NCI-H2227 (cell line): ENCODE results near the gene ETFBKMT.

ENCODE experiments used
- DNase-seq: peaks from one replicate; lab custom pipeline; 2025; ENCODE audit not compliant: unreplicated experiment; lab: John Stamatoyannopoulos, UW

Gene ETFBKMT, protein sequence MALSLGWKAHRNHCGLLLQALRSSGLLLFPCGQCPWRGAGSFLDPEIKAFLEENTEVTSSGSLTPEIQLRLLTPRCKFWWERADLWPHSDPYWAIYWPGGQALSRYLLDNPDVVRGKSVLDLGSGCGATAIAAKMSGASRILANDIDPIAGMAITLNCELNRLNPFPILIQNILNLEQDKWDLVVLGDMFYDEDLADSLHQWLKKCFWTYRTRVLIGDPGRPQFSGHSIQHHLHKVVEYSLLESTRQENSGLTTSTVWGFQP

DNA sequence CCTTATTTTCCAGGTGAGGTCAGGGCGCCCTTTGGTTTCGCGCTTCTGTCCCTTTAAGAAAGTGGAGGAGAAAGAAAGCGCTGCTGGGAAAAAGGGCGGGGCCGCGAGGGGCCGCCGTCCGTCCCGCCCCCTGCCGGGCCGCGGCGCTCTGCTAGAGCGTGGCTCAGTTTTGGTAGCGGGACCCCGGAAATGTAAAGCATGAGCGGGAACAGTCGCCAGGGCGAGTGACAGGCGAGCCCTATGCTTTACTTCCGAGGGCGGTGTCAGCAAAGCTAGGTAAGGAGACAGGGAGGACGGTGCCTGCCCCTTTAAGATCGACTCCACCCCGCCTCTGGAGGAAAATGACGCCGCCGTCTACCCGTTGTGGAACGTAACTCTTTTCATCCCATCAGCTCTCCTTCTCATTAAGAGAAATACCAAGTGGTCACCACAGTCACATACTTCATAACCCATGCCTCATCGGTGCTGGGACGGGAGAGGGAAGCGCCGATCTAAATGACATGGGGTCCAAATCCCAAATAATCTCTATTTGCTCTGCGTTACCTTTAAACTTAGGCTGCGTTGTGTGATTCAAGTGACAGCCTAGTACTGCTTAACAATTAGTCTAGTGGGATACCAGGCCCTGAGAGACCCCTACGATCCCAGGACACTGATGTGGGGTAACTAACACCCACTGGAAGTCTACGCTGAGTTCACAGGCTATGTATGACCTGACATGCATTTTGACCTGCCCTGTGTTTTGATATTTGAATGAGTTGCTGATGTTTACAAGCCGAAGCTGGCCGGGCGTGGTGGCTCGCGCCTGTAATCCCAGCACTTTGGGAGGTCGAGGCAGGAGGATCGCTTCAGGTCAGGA lies at the start of gene ETFBKMT:
Gene ETFBKMT, plus strand, starts transcription at position 602 of the 856 bp plus-strand sequence. CDS start 2,266 bp downstream, outside the sequence.
- DNase-seq, result peak; percentile 82

DNA sequence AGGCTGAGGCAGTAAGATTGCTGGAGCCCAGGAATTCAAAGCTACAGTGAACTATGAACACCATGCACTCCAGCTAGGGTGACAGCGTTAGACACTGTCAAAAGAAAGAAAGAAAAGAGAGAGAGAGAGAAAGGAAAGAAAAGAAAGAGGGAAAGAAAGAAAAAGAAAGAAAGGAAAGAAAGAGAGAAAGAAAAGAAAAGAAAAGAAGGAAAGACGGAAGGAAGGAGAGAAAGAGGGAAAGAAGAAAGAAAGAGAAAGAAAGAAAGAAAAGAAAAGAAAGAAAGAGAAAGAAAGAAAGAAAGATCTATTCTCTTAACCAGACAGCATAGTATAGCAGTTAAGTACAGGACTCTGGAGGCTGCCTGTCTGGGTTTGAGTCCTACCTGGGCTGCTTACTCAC lies 46.7 kb upstream of the ETFBKMT start:
- DNase-seq, result no peak

DNA sequence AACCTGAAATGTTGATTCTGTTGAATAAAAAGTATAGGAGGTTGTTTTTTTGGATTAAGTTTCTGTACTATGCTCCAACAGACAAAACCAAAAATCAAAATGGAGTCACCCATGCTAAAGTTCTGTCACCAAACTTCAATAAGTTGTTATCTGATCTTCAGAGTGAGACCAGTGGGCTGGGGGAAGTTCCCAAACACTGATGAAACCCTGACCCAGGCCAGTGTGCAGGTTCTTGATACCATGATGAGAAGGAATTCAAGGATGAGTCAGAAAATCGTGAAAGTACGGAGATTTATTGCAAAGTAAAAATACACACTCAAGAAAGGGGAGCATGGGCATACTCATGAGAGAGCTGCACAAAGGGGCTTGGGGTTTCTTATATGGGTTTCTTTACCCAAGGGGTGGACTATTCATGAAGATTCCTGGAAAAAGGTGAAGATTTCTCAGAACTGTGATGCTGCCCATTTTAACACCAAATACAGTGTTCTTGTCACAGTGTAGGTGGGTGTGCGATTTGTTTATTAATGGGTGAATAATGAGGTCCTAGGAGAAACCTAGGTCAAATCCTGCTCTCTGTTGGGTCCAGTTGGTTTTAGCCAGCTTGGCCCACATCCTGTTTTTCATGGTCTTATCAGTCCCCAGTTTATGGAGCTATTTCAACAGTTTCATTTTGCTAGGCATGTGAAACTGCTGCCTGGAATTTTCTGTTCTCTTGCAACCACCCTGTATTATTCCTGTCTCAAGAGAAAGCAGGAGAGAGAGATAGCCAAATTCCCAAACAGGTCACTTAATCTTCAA lies 41.1 kb upstream of the ETFBKMT start:
- no peak for DNase-seq

DNA sequence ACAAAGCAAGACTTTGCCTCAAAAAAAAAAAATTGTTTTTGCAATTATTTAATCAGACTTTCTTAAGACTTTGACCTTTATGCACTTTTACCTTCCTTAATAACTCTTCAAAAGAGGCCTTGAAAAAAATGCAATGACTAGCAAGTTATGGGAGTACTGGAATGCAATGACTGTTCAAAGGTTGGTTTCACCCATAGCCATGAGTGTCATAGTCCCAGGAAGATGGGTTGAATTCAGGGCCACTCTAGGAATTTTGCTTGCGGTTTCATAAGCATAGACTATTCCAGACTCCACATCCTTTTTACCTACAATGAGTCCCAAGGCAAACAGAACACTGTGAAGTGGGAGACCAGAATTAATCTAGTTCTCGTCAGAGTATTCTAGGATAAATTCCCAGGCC lies 39.2 kb upstream of the ETFBKMT start:
- no peak for DNase-seq

DNA sequence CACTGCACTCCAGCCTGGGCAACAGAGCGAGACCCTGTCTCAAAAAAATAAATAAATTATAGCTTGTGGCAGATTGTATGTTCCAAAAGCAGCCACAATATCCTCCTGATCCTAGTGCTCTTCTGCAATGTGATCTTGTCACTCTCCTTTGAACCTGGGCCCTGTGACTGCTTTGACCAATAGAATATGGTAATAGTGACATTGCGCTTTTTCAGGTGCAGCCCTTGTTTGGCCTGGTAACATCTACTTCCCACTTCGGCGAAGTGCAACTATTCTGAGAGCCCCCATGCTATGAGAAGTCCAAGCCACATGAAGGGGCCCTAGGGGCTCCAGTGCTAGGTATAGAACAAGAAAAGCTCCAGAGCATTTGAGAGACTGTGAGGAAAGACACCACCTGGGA lies 37.5 kb upstream of the ETFBKMT start:
- DNase-seq, result no peak

DNA sequence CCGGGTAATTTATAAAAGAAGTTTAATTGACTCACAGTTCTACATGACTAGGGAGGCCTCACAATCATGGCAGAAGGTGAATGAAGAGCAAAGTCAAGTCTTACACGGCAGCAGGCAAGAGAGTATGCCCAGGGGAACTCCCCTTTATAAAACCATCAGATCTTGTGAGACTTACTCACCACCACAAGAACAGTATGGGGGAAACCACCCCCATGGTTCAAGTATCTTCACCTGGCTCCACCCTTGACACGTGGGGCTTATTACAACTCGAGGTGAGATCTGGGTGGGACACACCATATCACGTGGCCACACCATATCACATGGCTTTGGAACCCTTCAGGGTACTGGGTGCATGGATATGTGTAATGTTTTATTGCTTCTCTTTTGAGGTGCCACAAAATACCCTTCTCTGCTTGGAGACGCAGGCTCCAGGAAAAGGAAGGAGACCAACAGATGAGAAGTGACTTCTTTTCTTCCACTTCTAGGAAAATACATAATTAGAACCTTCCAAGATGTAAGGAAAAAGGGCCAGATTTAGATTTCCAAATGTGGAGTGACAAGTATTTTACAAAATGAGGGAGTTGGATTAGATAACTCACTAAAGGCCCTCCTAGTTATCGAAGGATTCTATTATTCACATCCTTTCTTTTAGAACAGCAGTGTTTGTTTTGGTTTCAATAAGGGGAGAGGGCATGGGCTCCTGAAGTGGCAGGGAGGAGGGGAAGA lies 33.1 kb upstream of the ETFBKMT start:
- DNase-seq, result no peak

DNA sequence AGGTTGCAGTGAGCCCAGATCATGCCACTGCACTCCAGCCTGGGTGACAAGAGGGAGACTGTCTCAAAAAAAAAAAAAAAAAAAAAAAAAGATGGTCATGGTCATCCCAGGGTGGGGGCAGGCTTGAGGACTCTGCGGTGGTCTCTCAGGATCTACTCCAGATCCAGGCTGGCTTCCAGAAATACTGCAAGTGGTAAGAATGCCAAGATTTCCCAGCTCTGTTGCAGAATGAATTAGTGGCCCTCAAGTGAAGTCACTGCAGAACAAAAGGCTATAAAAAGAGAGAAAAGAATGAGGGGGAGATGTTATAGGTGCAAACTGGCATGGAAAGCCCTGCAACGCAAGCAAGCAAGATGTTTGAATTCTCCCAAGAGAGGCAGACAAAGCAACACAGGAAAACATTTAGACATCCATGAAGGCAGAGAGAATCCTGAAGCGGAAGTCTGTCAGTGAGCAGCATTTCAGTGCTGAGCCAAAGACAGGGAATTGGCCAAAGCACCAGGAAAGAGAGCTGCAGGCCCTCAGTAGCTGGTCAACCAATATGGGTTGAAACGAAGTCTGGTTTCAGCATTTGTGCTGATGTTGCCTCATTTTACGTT lies 31.9 kb upstream of the ETFBKMT start:
- no peak for DNase-seq

DNA sequence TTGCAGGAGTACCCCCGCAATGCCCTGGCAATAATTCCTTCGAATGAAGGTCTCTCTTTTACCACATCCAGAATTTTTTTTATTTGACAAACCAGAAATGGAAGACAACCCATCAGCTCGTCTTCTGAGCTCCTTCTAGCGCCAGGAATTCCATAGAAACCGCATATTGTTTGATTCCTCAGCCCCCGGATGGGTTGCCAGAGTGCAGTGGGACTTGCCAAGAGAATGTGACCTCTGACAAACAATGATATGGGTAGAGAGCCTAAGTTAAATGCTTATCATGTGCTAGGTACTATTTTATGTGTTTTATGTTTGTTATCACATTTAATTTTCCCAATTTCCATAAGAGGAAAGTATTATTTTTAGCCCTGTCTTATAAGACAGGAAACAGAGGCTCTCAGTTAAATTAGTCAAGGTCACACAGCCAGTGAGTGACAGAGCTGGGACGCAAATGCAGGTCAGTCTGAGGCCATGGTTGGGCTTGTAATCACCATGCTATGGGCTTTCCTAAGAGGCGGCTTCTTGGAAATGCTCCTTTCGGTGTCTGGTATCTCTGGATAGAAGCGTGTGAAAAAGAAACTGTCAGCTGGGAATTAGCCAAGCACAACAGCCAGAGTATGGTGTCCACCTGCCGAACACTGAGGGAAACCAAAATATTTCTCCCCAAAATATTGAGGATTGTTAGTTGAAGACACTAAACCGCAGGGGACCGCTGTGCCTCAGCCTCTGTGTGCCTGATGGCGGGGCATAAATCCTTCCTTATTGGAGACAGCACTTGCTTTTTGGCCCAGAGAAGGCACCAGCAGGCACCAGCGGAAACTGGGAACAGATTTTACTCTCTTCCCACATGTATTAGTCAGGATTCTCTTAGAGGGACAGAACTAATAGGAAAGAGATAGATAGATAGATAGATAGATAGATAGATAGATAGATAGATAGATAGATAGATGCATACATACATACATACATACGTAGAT lies 29.4 kb upstream of the ETFBKMT start:
- DNase-seq, result no peak

DNA sequence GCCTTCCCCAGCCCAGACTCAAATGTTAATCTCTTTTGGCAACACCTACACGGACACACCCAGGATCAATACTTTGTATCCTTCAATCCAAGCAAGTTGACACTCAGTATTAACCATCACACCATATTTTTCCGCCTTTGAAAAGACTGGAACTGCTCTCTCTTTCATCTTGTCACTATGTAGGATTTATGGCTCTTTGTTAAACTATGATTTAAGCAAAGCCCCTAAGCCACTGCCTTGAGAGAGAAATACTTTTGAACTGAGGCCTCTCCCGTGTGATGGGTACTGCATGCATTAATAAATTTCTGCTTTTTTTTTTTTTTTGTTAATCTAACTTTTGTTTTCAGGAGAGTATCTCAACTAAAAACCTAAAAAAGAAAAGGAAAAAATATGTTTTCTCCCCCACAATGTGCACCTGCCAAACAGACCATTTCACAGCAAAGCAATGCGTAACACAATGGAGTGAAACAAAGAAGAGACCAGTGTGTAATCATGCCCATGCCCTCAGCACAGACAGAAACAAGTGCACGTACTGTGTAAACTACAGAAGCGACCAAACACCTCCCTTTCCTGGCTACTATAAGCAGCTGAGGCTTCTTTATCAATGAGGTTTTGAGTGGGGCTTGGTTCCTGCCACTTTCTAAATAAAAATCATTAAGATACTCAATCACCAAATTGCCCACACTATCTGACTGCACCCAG lies 28.3 kb upstream of the ETFBKMT start:
- DNase-seq, result no peak

DNA sequence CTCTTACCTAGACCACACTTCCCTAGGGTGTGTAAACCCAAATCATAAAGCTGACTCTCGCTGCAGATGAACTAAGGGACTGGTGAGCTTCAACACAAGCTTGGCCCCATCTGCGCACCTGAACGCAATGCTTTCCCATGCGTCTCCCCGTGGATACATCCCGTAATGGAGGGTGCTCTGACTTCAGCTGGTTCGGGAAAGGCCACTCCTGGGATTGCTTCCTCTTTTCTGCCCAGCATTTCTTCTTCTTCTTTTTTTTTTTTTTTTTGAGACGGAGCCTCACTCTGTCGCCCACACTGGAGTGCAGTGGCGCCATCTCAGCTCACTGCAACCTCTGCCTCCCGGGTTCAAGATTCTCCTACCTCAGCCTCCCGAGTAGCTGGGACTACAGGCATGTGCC lies 27.7 kb upstream of the ETFBKMT start:
- DNase-seq, result no peak

DNA sequence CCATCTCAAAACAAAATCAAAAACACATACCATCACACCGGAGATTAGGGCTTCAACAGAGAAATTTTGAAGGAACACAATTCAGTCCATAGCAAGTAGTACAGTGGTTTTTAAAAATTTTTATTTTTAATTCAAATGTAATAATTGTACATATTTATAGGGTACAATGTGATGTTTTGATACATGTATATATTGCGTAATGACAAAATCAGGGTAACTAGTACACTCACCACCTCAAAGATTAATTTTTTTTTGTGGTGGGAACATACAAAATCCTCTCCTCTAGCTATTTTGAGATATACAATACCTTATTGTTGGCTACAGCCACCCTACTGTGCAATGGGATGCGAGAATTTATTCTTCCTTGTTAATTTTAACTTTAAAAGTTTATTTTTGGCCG lies 26.0 kb upstream of the ETFBKMT start:
- no peak for DNase-seq

DNA sequence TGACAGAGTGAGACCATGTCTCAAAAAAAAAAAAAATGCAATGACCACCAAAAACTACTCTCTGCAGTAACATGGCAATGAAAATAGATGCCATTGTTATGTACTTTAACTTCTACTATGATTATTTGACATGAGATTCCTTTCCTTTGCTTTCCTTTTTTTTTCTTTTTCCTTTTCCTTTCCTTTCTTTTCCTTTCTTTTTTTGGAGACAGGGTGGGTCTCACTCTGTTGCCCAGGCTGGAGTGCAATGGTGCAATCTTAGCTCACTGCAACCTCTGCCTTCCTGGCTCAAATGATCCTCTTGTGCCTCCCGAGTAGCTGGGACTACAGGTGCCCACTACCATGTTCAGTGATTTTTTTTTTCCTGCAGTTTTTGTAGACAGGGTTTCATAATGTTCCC lies 24.9 kb upstream of the ETFBKMT start:
- DNase-seq, result no peak

DNA sequence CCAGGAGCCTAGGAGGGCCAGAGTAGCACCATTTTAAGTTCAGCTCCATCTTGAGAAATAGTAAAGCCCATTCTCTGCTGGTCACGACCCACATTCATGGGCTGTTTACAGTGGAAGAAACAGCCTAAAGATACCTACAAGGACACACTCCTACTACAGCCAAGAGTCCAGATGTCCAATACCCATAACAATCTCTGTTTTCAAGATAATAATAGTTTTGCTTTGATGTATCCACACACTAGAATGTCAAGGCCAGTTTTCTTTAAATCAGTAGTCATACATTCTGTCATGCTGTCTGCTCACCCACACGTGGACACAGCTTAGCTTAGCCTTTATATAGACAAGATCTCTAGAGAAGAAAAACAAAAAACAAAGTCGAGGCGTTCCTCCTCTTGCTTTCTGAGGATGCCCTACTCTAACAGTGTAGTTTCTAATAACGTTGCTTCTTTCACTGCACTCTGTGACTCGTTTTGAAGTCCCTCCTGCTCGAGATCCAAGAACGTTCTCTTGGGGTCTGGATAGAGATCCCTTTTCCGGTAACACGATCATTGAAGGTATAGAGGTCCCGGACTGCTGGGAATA lies 17.9 kb upstream of the ETFBKMT start:
- DNase-seq, result no peak

DNA sequence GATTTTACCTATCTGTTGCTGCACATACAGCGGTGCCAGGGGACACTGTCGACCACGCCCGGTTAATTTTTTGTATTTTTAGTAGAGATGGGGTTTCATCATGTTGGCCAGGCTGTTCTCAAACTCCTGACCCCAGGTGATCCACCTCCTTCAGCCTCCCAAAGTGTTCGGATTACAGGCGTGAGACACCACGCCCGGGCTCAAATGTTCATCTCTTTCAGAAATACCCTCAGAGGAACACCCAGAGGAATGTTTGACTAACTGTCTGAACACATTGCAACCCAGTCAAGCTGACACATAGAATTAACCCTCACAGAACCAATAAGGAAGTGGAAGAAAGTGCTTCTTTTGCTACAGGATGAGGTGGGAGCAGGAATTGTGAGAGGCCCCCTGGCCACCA lies 15.0 kb upstream of the ETFBKMT start:
- DNase-seq, result no peak

DNA sequence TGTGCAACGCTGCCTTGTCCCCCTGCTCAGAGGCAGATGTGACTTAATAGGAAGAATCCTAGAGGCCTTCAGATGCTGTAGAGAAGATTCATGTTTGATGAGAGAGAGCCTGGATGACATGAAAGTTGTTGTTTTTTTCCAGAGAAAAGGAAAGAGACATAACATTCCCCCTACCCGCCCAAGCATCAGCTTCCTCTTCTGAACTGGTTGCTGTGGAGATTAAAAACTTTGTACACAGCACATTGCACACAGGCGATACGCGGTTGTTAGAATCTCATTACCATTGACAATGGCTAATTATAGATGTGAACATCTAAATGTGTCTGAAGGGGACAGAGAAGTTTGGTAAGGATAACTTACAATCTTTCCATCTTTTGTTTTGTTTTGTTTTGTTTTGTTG lies 13.6 kb upstream of the ETFBKMT start:
- DNase-seq, result no peak

DNA sequence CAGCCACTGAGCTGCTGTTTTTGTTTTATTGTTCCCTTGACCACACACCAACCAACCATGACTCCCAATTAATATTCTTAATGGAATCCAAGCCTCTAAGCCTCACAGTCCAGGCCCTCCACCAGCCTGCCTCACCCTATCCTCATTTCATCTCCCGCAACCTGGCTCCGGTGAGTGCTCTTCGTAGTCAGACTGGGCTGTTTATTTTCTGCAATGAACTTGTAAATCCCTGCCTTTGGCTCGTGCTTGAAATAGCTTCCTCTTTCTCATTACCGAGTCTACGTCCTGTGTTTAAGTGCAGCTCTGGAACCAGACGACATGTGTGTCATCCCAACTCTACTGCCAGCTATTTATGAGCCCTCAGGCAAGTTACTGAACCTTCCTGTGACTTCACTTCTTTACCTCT lies 12.4 kb upstream of the ETFBKMT start:
- no peak for DNase-seq

DNA sequence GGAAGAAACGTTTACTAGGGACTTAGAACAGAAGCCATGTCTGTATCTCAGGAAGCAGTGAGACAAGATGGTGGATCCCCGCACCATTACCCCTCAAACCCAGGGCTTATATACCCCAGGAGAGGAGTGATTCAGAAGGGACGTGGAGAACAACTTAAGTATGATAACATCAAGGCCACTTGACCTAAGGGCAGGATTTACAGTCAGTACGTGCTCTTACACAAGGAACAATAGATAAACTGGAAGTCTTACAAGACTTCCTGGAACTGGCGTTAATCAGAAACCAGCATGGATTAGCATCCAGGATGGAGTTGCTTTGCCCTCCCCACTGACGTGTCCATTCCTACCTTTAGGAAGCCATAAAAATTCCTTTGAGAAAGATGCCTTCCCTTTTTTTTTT lies 8.6 kb upstream of the ETFBKMT start:
- DNase-seq, result peak; percentile 21

DNA sequence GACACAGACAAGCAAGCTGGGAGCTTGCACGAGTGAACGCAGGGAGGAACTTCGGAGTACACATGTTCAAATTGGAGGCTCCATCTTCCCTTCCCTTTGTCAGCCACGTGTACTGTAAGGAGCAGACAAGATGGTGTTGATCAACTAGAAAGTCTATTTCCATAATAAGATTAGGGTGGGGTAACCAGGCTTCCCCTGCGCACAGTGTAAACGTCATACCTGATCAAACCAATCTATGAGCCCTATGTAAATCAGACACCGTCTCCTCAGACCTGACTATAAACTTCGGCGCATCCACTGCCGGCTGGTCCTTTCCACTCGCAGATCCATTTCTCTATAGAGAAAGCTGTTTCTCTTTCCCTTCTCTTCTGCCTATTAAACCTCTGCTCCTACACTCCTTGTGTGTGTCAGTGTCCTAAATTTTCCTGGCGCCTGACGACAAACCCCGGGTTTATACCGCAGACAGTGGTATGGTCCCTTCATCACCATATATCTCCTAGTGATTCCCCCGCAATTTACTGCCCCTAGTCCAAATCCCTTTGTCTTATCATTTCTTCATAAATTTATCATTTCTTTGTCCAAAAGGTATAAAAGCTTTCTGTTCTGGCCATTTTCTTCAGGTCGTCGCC lies 7.5 kb upstream of the ETFBKMT start:
- DNase-seq, result peak; percentile 89
